K562 (cell line): Measurements from ENCODE around the gene SLCO3A1. TPM values are rescaled to one million over a fixed set of nuclear protein-coding genes. Genes with fewer than 3 reads are reported as not detected.

Source experiments
- ATAC-seq: fragments of 200-7000 bp; cut with Tn5 transposase; 3 replicates; pipeline ENCODE4 v1.9.1; 2020; ENCODE audit warnings: moderate library complexity
- BruUV-seq: library from RNA; stranded (reverse); fragments of 400-500 nt; replicated peaks from 2 replicates; lab custom pipeline; 2021; lab: Mats Ljungman, UMichigan
- CTCF ChIA-PET: fragments of 300-600 bp; formaldehyde crosslinking; extraction: SDS; loops from one replicate; lab custom pipeline; 2021; ENCODE audit warnings: low intra/inter-chr PET ratio; lab: Yijun Ruan, JAX
- POLR2A ChIA-PET: fragments of 300-600, 350-650 bp; sonication (Branson Sonifier 250); formaldehyde crosslinking; extraction: SDS; loops from one replicate; lab custom pipeline; 2021; ENCODE audit warnings: antibody characterized with exemption, inconsistent platforms; lab: Yijun Ruan, JAX
- DNase-seq, 4 experiments: peaks; one replicate each; pipeline versions ENCODE4 v3.0.0 to v3.0.0-alpha.2; 2011 to 2018; ENCODE audit warnings: low spot score in 3 of 4, mixed read lengths in 3 of 4; ENCODE audit errors: extremely low read depth in 1 of 4
- FAIRE-seq: peaks from 2 replicates; lab custom pipeline; 2011; peaks lifted over from hg19 to GRCh38; lab: Jason Lieb, UNC
- H2AFZ ChIP-seq: 2 replicates; pipeline ENCODE4 v1.6.0; 2011; ENCODE audit warnings: low read depth, low read length, control low read depth, inconsistent platforms
- H3K27ac ChIP-seq: fragments of 200-600 bp; 3 replicates; pipeline ENCODE4 v1.8.0; 2011; ENCODE audit warnings: low read depth, mild to moderate bottlenecking, control low read depth, inconsistent platforms, low read length, moderate library complexity, mixed read lengths; ENCODE audit errors: extremely low read depth
- H3K27me3 ChIP-seq, 2 experiments: fragments of 300-600 bp in 1 of 2; 2 replicates in 1 of 2; 3 replicates in 1 of 2; pipeline versions ENCODE4 v1.6.0 to v1.8.0; 2011; ENCODE audit warnings: inconsistent platforms in 2 of 2, low read length in 2 of 2, mild to moderate bottlenecking in 1 of 2, mixed read lengths in 1 of 2, moderate library complexity in 1 of 2; ENCODE audit not compliant: control insufficient read depth in 2 of 2, insufficient read depth in 2 of 2
- H3K36me3 ChIP-seq: fragments of 300-600 bp; 3 replicates; pipeline ENCODE4 v1.8.0; 2011; ENCODE audit warnings: mild to moderate bottlenecking, low read length, inconsistent platforms; ENCODE audit not compliant: control insufficient read depth, insufficient read depth
- H3K4me1 ChIP-seq, 2 experiments: fragments of 200-600 bp in 1 of 2; replicated peaks in 1 of 2; 2 replicates in 1 of 2; 3 replicates in 1 of 2; pipeline versions ENCODE4 v1.5.1 to v1.8.0; 2011; ENCODE audit warnings: inconsistent platforms in 2 of 2, low read length in 2 of 2, mild to moderate bottlenecking in 1 of 2, mixed read lengths in 1 of 2, moderate library complexity in 1 of 2; ENCODE audit not compliant: control insufficient read depth in 2 of 2, insufficient read depth in 2 of 2
- H3K4me2 ChIP-seq: 2 replicates; pipeline ENCODE4 v1.6.1; 2011; ENCODE audit warnings: low read length, control low read depth, inconsistent platforms, mixed read lengths; ENCODE audit not compliant: insufficient read depth
- H3K4me3 ChIP-seq: fragments of 200-600 bp; sonication (generic), shearing (Covaris generic); 2 replicates; pipeline ENCODE4 v1.5.1; 2016; ENCODE audit warnings: control low read depth, inconsistent platforms
- H3K79me2 ChIP-seq: fragments of 200-600 bp; 3 replicates; pipeline ENCODE4 v1.8.0; 2011; ENCODE audit warnings: low read length, inconsistent platforms; ENCODE audit not compliant: control insufficient read depth, insufficient read depth
- H3K9ac ChIP-seq, 2 experiments: 2 replicates each; pipeline versions ENCODE4 v1.6.0 to v1.6.1; 2011; ENCODE audit warnings: low read depth in 2 of 2, low read length in 2 of 2, control low read depth in 1 of 2, inconsistent platforms in 1 of 2, mild to moderate bottlenecking in 1 of 2, mixed read lengths in 1 of 2; ENCODE audit not compliant: insufficient read depth in 1 of 2
- H3K9me1 ChIP-seq: one replicate; pipeline ENCODE4 v1.6.0; 2011; ENCODE audit warnings: inconsistent platforms, mild to moderate bottlenecking, low read length, moderate library complexity; ENCODE audit not compliant: control insufficient read depth, insufficient read depth
- H3K9me3 ChIP-seq: replicated peaks from 2 replicates; pipeline ENCODE4 v1.5.1; 2011; ENCODE audit warnings: low read depth, low read length, inconsistent platforms; ENCODE audit not compliant: control insufficient read depth, insufficient read depth
- H4K20me1 ChIP-seq: replicated peaks from 2 replicates; pipeline ENCODE4 v1.6.1; 2011; ENCODE audit warnings: low read length, inconsistent platforms, mixed read lengths; ENCODE audit not compliant: control insufficient read depth, insufficient read depth
- BACH1 ChIP-seq: fragments of 200-800 bp; sonication (Bioruptor generic); IDR thresholded peaks from 2 replicates; pipeline ENCODE4 v1.6.1; 2016; ENCODE audit warnings: missing genetic modification characterization, missing compliant biosample characterization
- BRD9 ChIP-seq: fragments of 450-650 bp; IDR thresholded peaks from 2 replicates; pipeline ENCODE4 v1.6.1; 2018; ENCODE audit warnings: low read depth; ENCODE audit not compliant: partially characterized antibody
- CBFA2T2 ChIP-seq: fragments of 450-650 bp; conservative IDR thresholded peaks from 2 replicates; pipeline ENCODE4 v1.6.1; 2017; ENCODE audit warnings: mild to moderate bottlenecking
- DDX20 ChIP-seq: fragments of 450-650 bp; IDR thresholded peaks from 2 replicates; pipeline ENCODE4 v1.6.1; 2016; ENCODE audit warnings: missing genetic modification characterization, low read depth, mild to moderate bottlenecking, missing compliant biosample characterization, moderate library complexity
- PHF8 ChIP-seq: fragments of 200-600 bp; sonication (generic); IDR thresholded peaks from 2 replicates; pipeline ENCODE4 v1.6.1; 2012; ENCODE audit warnings: mixed run types, mild to moderate bottlenecking, inconsistent platforms, low read length, moderate library complexity, borderline replicate concordance
- SP2 ChIP-seq: IDR thresholded peaks from 2 replicates; pipeline ENCODE4 v1.6.1; 2011; ENCODE audit warnings: mild to moderate bottlenecking, low read depth, low read length, moderate library complexity; ENCODE audit not compliant: poor library complexity, severe bottlenecking; ENCODE audit errors: extremely low read depth
- SRSF3 ChIP-seq: fragments of 200-400 bp; formaldehyde crosslinking; IDR thresholded peaks from 2 replicates; pipeline ENCODE4 v1.6.1; 2016; ENCODE audit warnings: mild to moderate bottlenecking, low read length, moderate library complexity; ENCODE audit not compliant: insufficient read depth
- TCFL5 ChIP-seq: fragments of 250-450 bp; sonication (Bioruptor Pico); conservative IDR thresholded peaks from 2 replicates; pipeline ENCODE4 v1.6.1; 2021; ENCODE audit warnings: mild to moderate bottlenecking, moderate library complexity, matching md5 sums
- ZNF41 ChIP-seq: fragments of 250-450 bp; sonication (Bioruptor Pico); conservative IDR thresholded peaks from 2 replicates; pipeline ENCODE4 v1.4.0; 2020; ENCODE audit warnings: mild to moderate bottlenecking
- ZNF668 ChIP-seq: fragments of 250-450 bp; sonication (Bioruptor Pico); IDR thresholded peaks from 2 replicates; pipeline ENCODE4 v1.8.0; 2022; ENCODE audit warnings: mild to moderate bottlenecking, inconsistent platforms
- WGBS: fragments of 100-300 bp; shearing (Covaris generic); methylation state at CpG from one replicate; pipeline ENCODE4 v1.1.6; 2016; ENCODE audit warnings: low coverage, mixed read lengths; ENCODE audit not compliant: insufficient coverage; ENCODE audit errors: missing lambda C conversion rate; 5-methylcytosine and 5-hydroxymethylcytosine counted together
- in situ Hi-C: fragments of 300-500 bp; cut with MboI; formaldehyde crosslinking; loops from 4 replicates; pipeline ENCODE4 v1.15.0; 2018; ENCODE audit warnings: inconsistent platforms, mixed read lengths
- intact Hi-C: fragments of 100-400 bp; cut with micrococcal nuclease; formaldehyde crosslinking; loops from 2 replicates; pipeline ENCODE4 v1.14.2; 2022
- polyA plus RNA-seq, 8 experiments: library from polyadenylated mRNA; depleted of rRNA in 4 of 8; stranded (reverse) in 5 of 8; unstranded in 3 of 8; fragments of >200 nt; fragmentation: Nextera tagmentation in 2 of 8; fragmentation: Illumina TruSeq in 1 of 8; extraction: Ambion mirVana in 2 of 8; extraction: Trizol in 1 of 8; gene quantifications; 2 replicates each; pipeline versions ENCODE4 v1.2.1 to v1.2.3, GENCODE V29; 2011 to 2014; ENCODE audit warnings: inconsistent platforms in 1 of 8, missing spikeins in 1 of 8
- total RNA-seq, 7 experiments: library from RNA; depleted of rRNA in 6 of 7; stranded (reverse); fragments of >200 nt in 6 of 7; fragmentation: Illumina TruSeq in 2 of 7; extraction: Trizol in 2 of 7; gene quantifications; 2 replicates each; pipeline versions ENCODE4 v1.2.1 to v1.2.3, GENCODE V29; 2011 to 2021; ENCODE audit warnings: low replicate concordance in 1 of 7
- TF ChIP-seq, protein P1 (sequence below): fragments of 450-650 bp; IDR thresholded peaks from 2 replicates; pipeline ENCODE4 v1.7.0; 2016; ENCODE audit warnings: borderline replicate concordance
- TF ChIP-seq, protein P2 (sequence below): IDR thresholded peaks from 2 replicates; pipeline ENCODE4 v1.6.1; 2011; ENCODE audit not compliant: insufficient read length; ENCODE audit errors: extremely low read depth
- TF ChIP-seq, protein P3 (sequence below): fragments of 450-650 bp; formaldehyde crosslinking; IDR thresholded peaks from 2 replicates; pipeline ENCODE4 v1.4.0; 2020; ENCODE audit warnings: mild to moderate bottlenecking
- TF ChIP-seq, protein P4 (sequence below): fragments of 250-450 bp; sonication (Bioruptor Pico); IDR thresholded peaks from 2 replicates; pipeline ENCODE4 v1.8.0; 2022; ENCODE audit warnings: inconsistent platforms
- TF ChIP-seq, protein P5 (sequence below): fragments of 250-450 bp; sonication (Bioruptor Pico); IDR thresholded peaks from 2 replicates; pipeline ENCODE4 v1.5.0; 2021

SLCO3A1 gene
- total and polyA plus RNA-seq, 9 of the 15 experiments (the other 6 are each of a cell fraction or from before 2014, with no cell fraction given) = 0.01 to 0.84 (median 0.06) TPM; not detected in 3

DNA sequence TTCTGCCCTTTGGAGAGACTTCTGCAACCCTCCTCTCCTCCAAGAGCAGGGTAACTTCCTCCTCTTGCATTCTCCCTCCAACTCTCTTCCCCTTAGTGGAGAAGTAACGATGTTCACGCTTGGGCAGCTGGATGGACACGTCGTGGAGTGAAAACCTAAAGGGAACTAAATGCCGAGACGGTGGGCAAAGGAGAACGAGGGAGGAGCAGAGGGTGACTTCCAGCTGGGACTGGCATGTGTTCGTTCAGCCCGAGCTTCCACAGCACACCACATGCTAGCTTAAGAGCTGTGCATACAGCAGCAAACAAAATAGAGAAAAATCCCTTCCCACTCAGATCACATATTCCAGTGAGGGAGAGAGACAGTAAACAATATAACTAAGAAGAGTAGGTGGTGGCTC lies 179.8 kb downstream of the SLCO3A1 start (continued):
- TF ChIP-seq, protein P1, sequence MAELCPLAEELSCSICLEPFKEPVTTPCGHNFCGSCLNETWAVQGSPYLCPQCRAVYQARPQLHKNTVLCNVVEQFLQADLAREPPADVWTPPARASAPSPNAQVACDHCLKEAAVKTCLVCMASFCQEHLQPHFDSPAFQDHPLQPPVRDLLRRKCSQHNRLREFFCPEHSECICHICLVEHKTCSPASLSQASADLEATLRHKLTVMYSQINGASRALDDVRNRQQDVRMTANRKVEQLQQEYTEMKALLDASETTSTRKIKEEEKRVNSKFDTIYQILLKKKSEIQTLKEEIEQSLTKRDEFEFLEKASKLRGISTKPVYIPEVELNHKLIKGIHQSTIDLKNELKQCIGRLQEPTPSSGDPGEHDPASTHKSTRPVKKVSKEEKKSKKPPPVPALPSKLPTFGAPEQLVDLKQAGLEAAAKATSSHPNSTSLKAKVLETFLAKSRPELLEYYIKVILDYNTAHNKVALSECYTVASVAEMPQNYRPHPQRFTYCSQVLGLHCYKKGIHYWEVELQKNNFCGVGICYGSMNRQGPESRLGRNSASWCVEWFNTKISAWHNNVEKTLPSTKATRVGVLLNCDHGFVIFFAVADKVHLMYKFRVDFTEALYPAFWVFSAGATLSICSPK = no peak
- TF ChIP-seq, protein P2, sequence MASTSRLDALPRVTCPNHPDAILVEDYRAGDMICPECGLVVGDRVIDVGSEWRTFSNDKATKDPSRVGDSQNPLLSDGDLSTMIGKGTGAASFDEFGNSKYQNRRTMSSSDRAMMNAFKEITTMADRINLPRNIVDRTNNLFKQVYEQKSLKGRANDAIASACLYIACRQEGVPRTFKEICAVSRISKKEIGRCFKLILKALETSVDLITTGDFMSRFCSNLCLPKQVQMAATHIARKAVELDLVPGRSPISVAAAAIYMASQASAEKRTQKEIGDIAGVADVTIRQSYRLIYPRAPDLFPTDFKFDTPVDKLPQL = no peak
- no peak for TF ChIP-seq TCFL5 (CRISPR knock-in tag)
- TF ChIP-seq, protein P3, sequence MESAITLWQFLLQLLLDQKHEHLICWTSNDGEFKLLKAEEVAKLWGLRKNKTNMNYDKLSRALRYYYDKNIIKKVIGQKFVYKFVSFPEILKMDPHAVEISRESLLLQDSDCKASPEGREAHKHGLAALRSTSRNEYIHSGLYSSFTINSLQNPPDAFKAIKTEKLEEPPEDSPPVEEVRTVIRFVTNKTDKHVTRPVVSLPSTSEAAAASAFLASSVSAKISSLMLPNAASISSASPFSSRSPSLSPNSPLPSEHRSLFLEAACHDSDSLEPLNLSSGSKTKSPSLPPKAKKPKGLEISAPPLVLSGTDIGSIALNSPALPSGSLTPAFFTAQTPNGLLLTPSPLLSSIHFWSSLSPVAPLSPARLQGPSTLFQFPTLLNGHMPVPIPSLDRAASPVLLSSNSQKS = no peak
- no peak for TF ChIP-seq BRD9
- no peak for TF ChIP-seq DDX20
- no peak for TF ChIP-seq SP2

DNA sequence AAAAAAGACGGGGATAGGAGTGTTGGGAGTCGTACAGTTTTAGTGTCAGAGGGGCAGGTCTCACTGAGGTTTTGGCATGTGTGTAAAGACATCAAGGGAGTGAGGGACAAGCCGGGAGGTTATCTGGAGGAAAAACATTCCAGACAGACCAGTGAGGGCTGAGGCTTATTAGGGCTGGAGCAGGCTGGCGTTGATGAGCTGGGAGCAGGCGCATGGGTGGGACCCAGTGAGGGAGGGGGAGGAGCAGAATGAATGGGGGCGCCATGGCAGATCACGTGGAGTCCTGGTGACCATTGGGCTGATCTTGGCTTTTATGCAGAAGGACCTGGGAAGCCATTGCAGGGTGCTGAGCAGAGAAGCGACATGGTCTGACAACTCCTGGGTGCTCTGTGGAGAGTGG lies 180.2 kb downstream of the SLCO3A1 start:
- H2AFZ ChIP-seq = no peak overlapping the region
- no peak for ATAC-seq
- no peak overlapping the region for H3K4me2 ChIP-seq
- H3K9me1 ChIP-seq = no peaks in the 10 kb centered on the region
- no peak overlapping the region for H3K9ac ChIP-seq
- no TSS peak for BruUV-seq
- in situ Hi-C loops (no loop called here), intact Hi-C loops (no loop called here)
- no peaks in the 10 kb centered on the region for H4K20me1 ChIP-seq
- DNase-seq = no peak
- ChIA-PET CTCF (no interaction called here), POLR2A (no interaction called here)
- H3K27ac ChIP-seq = no peak overlapping the region
- H3K79me2 ChIP-seq = no peaks in the 10 kb centered on the region
- no peaks in the 10 kb centered on the region; a peak in 2 of 5 replicates for H3K27me3 ChIP-seq
- H3K36me3 ChIP-seq = no peaks in the 10 kb centered on the region
- WGBS = 1% methylated on average over 8 of the region's 8 CpGs
- no peaks in the 10 kb centered on the region for H3K9me3 ChIP-seq
- H3K4me1 ChIP-seq = no peaks in the 10 kb centered on the region
- FAIRE-seq = no peak
- H3K4me3 ChIP-seq = no peak overlapping the region
- TF ChIP-seq, protein P4, sequence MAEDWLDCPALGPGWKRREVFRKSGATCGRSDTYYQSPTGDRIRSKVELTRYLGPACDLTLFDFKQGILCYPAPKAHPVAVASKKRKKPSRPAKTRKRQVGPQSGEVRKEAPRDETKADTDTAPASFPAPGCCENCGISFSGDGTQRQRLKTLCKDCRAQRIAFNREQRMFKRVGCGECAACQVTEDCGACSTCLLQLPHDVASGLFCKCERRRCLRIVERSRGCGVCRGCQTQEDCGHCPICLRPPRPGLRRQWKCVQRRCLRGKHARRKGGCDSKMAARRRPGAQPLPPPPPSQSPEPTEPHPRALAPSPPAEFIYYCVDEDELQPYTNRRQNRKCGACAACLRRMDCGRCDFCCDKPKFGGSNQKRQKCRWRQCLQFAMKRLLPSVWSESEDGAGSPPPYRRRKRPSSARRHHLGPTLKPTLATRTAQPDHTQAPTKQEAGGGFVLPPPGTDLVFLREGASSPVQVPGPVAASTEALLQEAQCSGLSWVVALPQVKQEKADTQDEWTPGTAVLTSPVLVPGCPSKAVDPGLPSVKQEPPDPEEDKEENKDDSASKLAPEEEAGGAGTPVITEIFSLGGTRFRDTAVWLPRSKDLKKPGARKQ = no peak
- no peak for TF ChIP-seq BACH1 (tag)
- TF ChIP-seq ZNF41 (CRISPR knock-in tag) = no peak
- TF ChIP-seq, protein P5, sequence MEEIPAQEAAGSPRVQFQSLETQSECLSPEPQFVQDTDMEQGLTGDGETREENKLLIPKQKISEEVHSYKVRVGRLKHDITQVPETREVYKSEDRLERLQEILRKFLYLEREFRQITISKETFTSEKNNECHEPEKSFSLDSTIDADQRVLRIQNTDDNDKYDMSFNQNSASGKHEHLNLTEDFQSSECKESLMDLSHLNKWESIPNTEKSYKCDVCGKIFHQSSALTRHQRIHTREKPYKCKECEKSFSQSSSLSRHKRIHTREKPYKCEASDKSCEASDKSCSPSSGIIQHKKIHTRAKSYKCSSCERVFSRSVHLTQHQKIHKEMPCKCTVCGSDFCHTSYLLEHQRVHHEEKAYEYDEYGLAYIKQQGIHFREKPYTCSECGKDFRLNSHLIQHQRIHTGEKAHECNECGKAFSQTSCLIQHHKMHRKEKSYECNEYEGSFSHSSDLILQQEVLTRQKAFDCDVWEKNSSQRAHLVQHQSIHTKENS = no peak
- no peak for TF ChIP-seq ZNF668 (CRISPR knock-in tag)
- no peak for TF ChIP-seq SRSF3
- TF ChIP-seq PHF8 = no peak
- TF ChIP-seq CBFA2T2 = no peak
